Epithelial cell of prostate (primary cell): Measurements from ENCODE around the gene DLGAP4.
A peak's percentile ranks its signal among the peaks of the same experiment; 100 is the strongest.

Source experiments
- DNase-seq: peaks from one replicate; pipeline ENCODE4 v3.0.0-alpha.2; 2011; ENCODE audit warnings: low read depth, low spot score
- H3K27ac ChIP-seq: fragments of 450-650 bp; 2 replicates; pipeline ENCODE4 v1.5.1; 2017; ENCODE audit warnings: mild to moderate bottlenecking

Gene DLGAP4

DNA sequence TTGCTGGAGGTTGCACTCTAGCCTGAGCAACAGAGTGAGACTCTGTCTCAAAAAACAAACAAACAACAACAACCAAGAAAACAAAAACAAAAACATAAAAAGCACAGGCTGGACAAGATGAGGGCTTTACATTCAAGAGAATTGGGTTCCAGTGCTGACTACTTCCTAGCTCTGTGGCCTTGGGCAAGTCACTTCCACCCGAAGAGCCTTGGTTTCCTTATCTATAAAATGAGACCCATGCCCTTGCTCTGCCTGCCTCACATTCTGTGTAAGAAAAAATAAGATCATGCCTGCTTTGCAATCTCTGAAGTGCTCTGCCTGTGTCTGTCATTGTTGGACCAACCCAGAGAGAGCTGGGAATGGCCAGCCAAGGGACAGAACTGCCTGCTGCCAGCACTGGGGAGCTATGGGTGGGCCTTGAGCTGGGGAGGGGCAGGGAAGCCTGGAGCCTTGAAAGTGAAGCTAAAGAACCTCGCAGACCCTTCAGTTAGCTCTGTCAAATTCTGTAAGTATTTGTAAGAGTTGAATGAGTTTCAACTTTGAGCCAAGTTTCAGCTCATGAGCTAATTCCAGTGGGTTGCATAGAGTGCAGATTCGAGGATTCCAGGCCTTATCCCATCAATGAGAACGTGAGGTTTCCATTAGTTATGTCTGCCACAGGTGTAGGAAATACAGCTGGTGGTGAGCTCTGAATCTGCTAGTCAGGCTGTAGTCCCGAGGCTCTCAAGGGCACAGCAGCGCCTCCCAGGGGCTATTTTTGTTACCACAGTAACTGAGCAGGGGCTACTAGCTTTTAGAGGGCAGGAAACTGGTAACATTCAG lies 93.2 kb downstream of the DLGAP4 start:
- no peak for DNase-seq
- no peak overlapping the region for H3K27ac ChIP-seq

DNA sequence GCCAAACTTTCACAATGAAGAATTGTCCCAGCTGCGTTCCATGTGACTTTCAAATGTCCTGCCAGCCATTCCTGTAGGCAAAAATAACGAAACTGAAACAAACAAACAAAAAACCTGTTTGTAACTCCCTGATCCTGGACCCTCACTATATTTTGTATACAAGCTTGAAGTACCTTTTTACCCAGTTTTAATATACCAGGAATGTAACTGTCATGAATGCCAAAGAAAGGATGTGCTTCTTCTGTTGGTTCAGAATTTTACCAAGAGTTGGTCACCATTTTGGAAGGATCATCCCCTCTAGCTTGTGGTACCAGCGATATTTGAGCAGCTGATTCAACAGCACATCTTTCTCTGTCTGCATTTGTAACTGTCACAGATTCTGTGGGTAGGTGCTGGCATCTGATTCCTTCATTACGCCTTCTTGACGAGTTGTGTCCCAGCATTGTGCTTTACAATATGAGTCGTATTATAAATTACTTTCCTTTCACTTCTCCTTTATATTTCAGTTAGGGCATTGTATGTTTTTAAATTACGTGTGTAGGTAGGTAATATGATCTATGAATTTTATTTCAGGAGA lies 93.9 kb downstream of the DLGAP4 start:
- H3K27ac ChIP-seq = no peak overlapping the region
- DNase-seq = no peak

- H3K27ac ChIP-seq = no peak overlapping the region
- DNase-seq = no peak
Observed at GRCh38 chr20:36400909-36401735, 95.0 kb downstream of the DLGAP4 start.

DNA sequence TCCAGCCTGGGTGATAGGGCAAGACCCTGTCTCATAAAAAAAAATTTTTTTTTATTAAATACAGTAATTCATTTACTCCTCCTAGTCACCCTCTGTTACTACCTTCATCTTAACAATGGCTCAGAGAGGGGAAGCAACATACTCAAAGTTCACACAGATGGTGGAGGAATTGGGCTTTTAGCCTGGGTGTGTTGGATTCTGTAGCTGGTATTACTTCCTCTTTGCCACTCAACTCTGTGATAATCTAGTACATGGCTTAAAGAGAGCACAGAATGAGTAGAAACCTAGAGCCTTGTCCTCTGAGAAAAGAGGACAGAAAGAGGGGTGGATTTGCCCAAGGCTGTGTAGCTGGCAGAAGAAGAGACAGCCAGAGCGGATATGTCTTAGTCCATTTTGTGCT lies 96.6 kb downstream of the DLGAP4 start:
- DNase-seq = no peak

DNA sequence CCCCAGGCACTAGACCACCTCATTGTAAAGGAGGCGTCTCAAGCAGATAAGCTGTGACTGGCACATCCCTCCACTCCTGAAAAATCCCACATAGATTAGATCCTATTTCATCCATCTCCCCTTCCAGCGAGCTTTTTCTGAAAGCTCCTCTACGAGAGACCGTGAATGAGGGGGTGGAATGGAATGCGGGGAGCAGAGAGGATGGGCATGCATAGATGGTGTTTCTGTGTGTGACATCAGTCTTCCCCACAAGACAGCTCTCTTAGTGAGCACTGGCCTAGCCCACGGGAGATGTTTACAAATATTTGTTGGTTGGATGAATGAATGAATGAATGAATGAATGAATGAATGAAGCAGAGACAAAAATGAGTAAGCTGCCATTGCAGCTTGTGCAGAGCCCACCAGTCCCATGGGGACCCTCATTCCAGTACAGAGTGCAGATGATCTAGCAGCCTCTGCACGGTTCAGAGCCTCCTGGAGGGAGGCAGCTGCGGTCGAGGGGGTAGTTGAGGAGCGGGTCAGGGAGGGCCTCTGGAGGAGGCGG lies 98.4 kb downstream of the DLGAP4 start:
- no peak for DNase-seq
- H3K27ac ChIP-seq = no peak overlapping the region

More for the DNA sequence above, 96.6 kb downstream of the DLGAP4 start:
- no peak overlapping the region for H3K27ac ChIP-seq

- no peak for DNase-seq
- H3K27ac ChIP-seq = no peak overlapping the region
Observed at GRCh38 chr20:36405255-36405654, 99.1 kb downstream of the DLGAP4 start.

DNA sequence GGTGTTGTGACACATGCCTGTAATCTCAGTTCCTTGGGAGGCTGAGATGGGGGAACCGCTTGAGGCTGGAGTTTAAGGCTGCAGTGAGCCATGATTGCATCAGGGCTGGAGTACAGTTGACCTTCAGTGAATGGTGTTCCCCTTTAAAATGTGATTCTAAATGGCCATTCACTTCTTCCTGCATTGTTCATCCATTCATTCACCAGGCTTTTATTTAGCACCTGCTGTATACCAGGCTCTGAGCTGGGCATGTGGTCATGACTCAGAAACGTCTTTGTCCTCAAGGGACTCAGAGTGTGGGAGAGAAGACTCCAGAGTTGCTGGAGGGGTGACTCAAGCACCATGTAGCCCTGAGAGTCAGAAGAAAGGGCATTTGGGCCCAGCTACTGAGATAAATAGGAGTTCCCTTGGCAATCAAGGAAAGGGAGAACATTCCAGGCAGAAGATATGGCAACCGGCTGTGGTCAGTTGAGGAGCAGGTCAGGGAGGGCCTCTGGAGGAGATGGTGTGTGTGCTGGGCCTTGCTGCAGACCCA lies 101.1 kb downstream of the DLGAP4 start:
- peak overlapping the region; percentile 44 for H3K27ac ChIP-seq
- no peak for DNase-seq

DNA sequence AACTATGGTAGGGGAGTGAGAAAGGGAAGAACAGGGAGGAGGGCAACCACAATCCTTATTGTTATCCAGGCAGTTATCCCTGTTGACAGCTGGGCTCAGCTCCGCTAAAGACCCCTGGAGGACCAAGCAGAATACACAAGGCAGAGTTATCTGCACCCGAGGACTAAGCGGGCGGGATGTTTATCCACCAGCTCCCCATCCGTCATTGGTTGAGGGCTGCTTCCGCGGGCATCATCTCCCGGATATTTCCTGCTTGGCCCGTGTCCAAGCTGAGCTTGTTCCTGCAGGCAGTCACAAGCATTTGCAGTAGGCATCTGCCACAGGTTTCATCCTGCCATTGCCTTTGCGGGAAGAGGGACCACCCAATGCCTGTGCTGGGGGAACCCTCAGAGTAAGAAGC lies 102.1 kb downstream of the DLGAP4 start:
- peak overlapping the region; percentile 44 for H3K27ac ChIP-seq
- DNase-seq = peak; percentile 68

DNA sequence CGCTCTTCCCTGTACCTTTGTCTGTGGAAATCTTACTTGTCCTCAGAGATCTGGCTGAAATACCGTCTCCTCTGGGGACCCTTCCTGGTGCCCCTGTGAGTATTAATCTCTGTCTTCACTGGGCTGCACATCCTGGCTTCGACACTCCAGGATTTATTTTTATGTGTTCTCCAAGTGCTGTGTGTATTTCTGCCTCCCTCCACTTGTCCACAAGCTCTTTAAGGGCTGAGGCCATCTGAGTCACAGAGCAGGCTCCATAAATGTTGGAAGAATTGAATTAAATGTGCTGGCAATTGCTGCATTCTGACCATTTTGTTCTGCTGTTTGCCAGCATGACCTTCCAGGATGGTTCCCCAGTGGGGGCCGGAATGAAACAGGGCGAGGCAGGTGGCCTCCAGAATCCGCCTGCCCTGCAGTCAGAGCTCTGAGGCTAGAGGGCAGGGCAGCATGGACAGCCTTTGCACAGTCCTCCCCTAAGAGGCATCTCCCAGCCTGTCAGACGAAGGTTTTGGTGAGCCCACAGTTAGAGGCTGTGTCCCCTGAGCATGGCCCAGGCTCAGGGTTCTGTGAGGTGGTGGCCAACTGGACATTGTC lies 105.8 kb downstream of the DLGAP4 start:
- DNase-seq = no peak
- H3K27ac ChIP-seq = no peak overlapping the region

DNA sequence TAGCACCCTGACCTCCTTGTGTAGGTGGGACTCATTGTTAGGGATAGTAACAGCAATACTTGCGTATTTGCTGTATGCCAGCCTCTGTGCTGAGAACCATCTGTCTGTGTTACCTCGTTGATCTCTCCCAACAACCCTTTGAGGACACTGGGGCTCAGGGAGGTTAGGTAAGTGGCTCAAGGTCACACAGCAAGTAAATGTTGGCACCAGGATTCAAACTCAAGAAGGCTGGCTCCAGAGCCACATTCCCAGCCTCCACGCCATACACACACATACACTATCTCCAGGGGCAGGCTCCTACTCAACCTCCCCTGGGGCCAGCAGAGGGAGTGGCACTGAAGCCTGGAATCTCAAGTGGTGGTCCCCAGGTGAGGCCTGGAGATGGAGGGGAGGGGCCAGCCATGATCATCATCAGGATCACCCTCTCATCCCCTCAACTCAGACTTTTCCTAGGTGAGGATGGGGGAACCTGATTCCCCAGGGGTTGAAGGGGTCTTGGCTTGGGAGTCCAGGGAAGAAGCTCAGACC lies 109.4 kb downstream of the DLGAP4 start:
- DNase-seq = no peak
- no peak overlapping the region for H3K27ac ChIP-seq

GRCh38 chr20:36418711-36419110 lies 112.6 kb downstream of the DLGAP4 start:
- no peak for DNase-seq

GRCh38 chr20:36421641-36422040 lies 115.5 kb downstream of the DLGAP4 start:
- DNase-seq = no peak
- H3K27ac ChIP-seq = no peak overlapping the region

More at GRCh38 chr20:36418711-36419110, 112.6 kb downstream of the DLGAP4 start:
- no peak overlapping the region for H3K27ac ChIP-seq

- H3K27ac ChIP-seq = no peak overlapping the region
- DNase-seq = no peak
Observed at GRCh38 chr20:36424314-36424713, 118.2 kb downstream of the DLGAP4 start.

DNA sequence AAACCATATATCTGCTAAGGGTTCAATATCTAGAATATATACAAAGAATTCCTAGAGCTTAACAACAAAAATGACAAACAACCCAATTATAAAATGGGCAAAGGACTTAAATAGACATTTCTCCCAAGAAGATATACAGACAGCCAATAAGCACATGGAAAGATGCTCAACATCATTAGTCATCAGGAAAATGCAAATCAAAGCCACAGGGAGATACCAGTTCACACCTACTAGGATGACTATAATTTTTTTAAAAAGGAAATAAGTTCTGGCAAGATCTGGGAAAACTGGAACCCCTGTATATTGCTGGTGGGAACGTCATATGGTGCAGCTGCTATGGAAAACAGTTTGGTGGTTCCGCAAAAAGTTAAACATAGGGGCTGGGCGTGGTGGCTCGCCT lies 119.0 kb downstream of the DLGAP4 start:
- H3K27ac ChIP-seq = no peak overlapping the region
- DNase-seq = no peak

GRCh38 chr20:36431604-36432003 lies 125.5 kb downstream of the DLGAP4 start:
- H3K27ac ChIP-seq = no peak overlapping the region
- DNase-seq = no peak

DNA sequence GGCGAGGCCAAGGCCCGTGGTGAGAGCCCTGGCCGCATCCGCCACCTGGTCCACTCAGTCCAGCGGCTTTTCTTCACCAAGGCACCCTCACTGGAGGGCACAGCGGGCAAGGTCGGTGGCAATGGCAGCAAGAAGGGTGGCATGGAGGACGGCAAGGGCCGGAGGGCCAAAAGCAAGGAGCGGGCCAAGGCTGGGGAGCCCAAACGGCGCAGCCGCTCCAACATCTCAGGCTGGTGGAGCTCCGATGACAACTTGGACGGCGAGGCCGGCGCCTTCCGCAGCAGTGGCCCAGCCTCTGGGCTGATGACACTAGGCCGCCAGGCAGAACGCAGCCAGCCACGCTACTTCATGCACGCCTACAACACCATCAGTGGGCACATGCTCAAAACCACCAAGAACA lies 126.0 kb downstream of the DLGAP4 start:
- DNase-seq = no peak
- H3K27ac ChIP-seq = no peak overlapping the region

DNA sequence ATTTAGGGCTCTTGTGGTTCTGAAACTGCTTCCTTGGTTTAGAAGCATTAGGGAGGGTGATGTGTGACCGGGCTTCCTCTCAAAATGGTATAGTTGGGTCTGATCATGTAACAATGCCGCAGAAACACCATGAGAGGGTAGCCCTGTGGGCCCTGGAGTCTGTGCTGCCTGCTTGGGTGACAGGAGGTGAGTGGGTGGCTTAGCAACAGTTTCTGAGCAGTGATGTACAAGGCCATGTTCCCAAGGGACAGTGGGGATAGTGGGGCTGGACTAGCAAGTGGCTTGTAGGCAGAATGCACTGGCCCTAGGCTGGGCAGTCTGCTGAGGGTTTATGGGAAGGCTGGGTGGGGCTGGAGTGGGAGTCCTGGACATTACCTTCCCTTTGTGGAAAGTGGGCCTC lies 128.2 kb downstream of the DLGAP4 start:
- H3K27ac ChIP-seq = no peak overlapping the region
- DNase-seq = no peak

- DNase-seq = no peak
- no peak overlapping the region for H3K27ac ChIP-seq
Observed at GRCh38 chr20:36435124-36435523, 129.0 kb downstream of the DLGAP4 start.

GRCh38 chr20:36435592-36436541 lies 129.7 kb downstream of the DLGAP4 start:
- no peak for DNase-seq
- no peak overlapping the region for H3K27ac ChIP-seq
